ENCODE measurements around the gene OSBP2.

DNA sequence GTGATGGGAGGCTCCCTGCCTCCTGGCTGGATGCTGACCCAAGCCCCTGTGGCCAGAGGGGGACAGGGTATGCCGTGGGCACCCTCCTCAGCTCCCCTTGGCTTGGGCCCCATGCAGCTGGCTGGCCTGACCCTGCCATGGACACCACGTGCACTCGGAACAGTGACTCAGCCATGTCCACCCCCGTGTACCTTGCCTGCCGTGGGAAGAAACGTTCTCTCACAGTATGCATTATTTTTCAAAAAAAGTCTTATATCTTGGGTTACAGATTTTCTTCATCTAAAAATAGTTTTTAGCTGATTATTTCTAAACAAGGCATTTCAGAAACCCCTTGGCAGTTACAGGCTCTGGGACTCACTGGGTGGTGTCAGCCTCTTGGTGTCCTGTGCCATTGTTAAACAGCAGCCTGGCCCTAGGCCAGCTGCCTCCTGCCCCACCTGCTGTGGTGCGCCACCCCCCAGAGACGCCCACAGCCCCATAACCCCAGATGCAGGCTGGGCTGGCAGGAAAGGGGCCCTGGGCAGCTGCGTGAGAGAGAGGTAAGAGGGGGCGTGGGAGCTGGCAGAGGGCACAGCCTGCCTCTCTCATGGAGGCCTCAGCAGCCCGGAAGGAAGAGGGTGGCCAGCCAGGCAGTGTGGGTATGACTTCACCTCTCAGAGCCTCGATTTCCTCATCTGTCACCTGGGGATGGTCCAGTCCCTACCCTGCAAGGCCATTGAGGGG lies 174.2 kb downstream of the OSBP2 start:
- TF ChIP-seq SMC3 (IDR thresholded peaks at IDR 0.05) (no peak), HOXB13 (CRISPR knock-in tag; IDR thresholded peaks at IDR 0.05; ENCODE audit: low read depth) (no peak), CEBPB (IDR thresholded peaks at IDR 0.05) (no peak), ESRRA (IDR thresholded peaks at IDR 0.05; ENCODE audit: borderline replicate concordance, low read length) (no peak), BHLHE40 (IDR thresholded peaks at IDR 0.05; ENCODE audit: low read depth, low read length) (no peak), JUNB (IDR thresholded peaks at IDR 0.05) (no peak), MAFK (IDR thresholded peaks at IDR 0.05; ENCODE audit: partially characterized antibody) (no peak), RFX5 (IDR thresholded peaks at IDR 0.05) (no peak)
- TF ChIP-seq, protein P1, sequence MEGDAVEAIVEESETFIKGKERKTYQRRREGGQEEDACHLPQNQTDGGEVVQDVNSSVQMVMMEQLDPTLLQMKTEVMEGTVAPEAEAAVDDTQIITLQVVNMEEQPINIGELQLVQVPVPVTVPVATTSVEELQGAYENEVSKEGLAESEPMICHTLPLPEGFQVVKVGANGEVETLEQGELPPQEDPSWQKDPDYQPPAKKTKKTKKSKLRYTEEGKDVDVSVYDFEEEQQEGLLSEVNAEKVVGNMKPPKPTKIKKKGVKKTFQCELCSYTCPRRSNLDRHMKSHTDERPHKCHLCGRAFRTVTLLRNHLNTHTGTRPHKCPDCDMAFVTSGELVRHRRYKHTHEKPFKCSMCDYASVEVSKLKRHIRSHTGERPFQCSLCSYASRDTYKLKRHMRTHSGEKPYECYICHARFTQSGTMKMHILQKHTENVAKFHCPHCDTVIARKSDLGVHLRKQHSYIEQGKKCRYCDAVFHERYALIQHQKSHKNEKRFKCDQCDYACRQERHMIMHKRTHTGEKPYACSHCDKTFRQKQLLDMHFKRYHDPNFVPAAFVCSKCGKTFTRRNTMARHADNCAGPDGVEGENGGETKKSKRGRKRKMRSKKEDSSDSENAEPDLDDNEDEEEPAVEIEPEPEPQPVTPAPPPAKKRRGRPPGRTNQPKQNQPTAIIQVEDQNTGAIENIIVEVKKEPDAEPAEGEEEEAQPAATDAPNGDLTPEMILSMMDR (IDR thresholded peaks at IDR 0.05), result no peak
- TF ChIP-seq, protein P2, sequence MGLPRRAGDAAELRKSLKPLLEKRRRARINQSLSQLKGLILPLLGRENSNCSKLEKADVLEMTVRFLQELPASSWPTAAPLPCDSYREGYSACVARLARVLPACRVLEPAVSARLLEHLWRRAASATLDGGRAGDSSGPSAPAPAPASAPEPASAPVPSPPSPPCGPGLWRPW (IDR thresholded peaks at IDR 0.05), result no peak
- TF ChIP-seq, protein P3, sequence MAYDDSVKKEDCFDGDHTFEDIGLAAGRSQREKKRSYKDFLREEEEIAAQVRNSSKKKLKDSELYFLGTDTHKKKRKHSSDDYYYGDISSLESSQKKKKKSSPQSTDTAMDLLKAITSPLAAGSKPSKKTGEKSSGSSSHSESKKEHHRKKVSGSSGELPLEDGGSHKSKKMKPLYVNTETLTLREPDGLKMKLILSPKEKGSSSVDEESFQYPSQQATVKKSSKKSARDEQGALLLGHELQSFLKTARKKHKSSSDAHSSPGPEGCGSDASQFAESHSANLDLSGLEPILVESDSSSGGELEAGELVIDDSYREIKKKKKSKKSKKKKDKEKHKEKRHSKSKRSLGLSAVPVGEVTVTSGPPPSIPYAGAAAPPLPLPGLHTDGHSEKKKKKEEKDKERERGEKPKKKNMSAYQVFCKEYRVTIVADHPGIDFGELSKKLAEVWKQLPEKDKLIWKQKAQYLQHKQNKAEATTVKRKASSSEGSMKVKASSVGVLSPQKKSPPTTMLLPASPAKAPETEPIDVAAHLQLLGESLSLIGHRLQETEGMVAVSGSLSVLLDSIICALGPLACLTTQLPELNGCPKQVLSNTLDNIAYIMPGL (CRISPR knock-in tag; IDR thresholded peaks at IDR 0.05; ENCODE audit: borderline replicate concordance), result no peak
- TF ChIP-seq, protein P4, sequence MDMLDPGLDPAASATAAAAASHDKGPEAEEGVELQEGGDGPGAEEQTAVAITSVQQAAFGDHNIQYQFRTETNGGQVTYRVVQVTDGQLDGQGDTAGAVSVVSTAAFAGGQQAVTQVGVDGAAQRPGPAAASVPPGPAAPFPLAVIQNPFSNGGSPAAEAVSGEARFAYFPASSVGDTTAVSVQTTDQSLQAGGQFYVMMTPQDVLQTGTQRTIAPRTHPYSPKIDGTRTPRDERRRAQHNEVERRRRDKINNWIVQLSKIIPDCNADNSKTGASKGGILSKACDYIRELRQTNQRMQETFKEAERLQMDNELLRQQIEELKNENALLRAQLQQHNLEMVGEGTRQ (IDR thresholded peaks at IDR 0.05), result no peak
- TF ChIP-seq, protein P5, sequence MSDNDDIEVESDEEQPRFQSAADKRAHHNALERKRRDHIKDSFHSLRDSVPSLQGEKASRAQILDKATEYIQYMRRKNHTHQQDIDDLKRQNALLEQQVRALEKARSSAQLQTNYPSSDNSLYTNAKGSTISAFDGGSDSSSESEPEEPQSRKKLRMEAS (IDR thresholded peaks at IDR 0.05), result no peak

All from A549 (cell line).